Progenitor cell of endocrine pancreas (in vitro differentiated cells): ENCODE data around the gene SNX32. TPM values are rescaled to one million over a fixed set of nuclear protein-coding genes. Genes with fewer than 3 reads are reported as not detected.
A peak's percentile ranks its signal among the peaks of the same experiment; 100 is the strongest.

ENCODE experiments used
- DNase-seq: peaks from one replicate; pipeline ENCODE4 v3.0.0; 2021; ENCODE audit warnings: low spot score; ENCODE audit not compliant: unreplicated experiment
- H3K27ac Mint-ChIP-seq: 2 replicates; pipeline ENCODE4 v1.8.0; 2021; ENCODE audit warnings: mild to moderate bottlenecking, moderate library complexity, mixed read lengths
- H3K27me3 Mint-ChIP-seq: 2 replicates; pipeline ENCODE4 v1.8.0; 2021; ENCODE audit warnings: mixed read lengths
- H3K36me3 Mint-ChIP-seq: 2 replicates; pipeline ENCODE4 v1.8.0; 2022; ENCODE audit warnings: mixed read lengths; ENCODE audit not compliant: insufficient read depth
- H3K4me1 Mint-ChIP-seq: 2 replicates; pipeline ENCODE4 v1.8.0; 2021; ENCODE audit warnings: low read depth, mixed read lengths
- H3K4me3 Mint-ChIP-seq: 2 replicates; pipeline ENCODE4 v1.8.0; 2021; ENCODE audit warnings: low read depth, mild to moderate bottlenecking, moderate library complexity, mixed read lengths
- H3K9me3 Mint-ChIP-seq: 2 replicates; pipeline ENCODE4 v1.8.0; 2021; ENCODE audit warnings: low read depth, mixed read lengths
- CTCF ChIP-seq: fragments of 200-600 bp; sonication (generic); IDR thresholded peaks from one replicate; pipeline ENCODE4 v1.5.0; 2021; ENCODE audit warnings: antibody characterized with exemption, mild to moderate bottlenecking; ENCODE audit not compliant: unreplicated experiment
- total RNA-seq: library from RNA; stranded (reverse); gene quantifications from 2 replicates; pipeline ENCODE4 v1.2.1, GENCODE V29; 2021

Gene SNX32
- total RNA-seq, 1 donor from 2014 or later = 4.6 TPM

GRCh38 chr11:65810046-65810868, 23.5 kb upstream of the SNX32 start:
- Mint-ChIP-seq H3K27me3 (peaks cover 9% of the 10 kb centered on the region), H3K9me3 (no peaks in the 10 kb centered on the region), H3K4me3 (no peak overlapping the region), H3K4me1 (peaks cover 13% of the 10 kb centered on the region), H3K36me3 (peaks cover 3% of the 10 kb centered on the region), H3K27ac (no peak overlapping the region)
- no peak for TF ChIP-seq CTCF
- no peak for DNase-seq

- no peak for TF ChIP-seq CTCF
- Mint-ChIP-seq H3K4me1 (peaks cover 18% of the 10 kb centered on the region), H3K27me3 (peaks cover 9% of the 10 kb centered on the region), H3K9me3 (no peaks in the 10 kb centered on the region), H3K36me3 (peaks cover 6% of the 10 kb centered on the region), H3K4me3 (no peak overlapping the region), H3K27ac (no peak overlapping the region)
- DNase-seq = no peak
Measured at GRCh38 chr11:65811764-65812475, 21.8 kb upstream of the SNX32 start.

- H3K27ac Mint-ChIP-seq = peak overlapping the region; percentile 53
- no peak overlapping the region for H3K4me3 Mint-ChIP-seq
- TF ChIP-seq CTCF = no peak
Measured at GRCh38 chr11:65814131-65814985, 19.4 kb upstream of the SNX32 start.

GRCh38 chr11:65814986-65815565, 18.7 kb upstream of the SNX32 start:
- Mint-ChIP-seq H3K9me3 (no peaks in the 10 kb centered on the region), H3K27ac (no peak overlapping the region), H3K36me3 (peaks cover 6% of the 10 kb centered on the region), H3K4me1 (peaks cover 20% of the 10 kb centered on the region), H3K4me3 (no peak overlapping the region), H3K27me3 (no peaks in the 10 kb centered on the region)
- TF ChIP-seq CTCF = no peak
- DNase-seq = no peak

More at GRCh38 chr11:65814131-65814985, 19.4 kb upstream of the SNX32 start:
- no peak for DNase-seq
- peaks cover 6% of the 10 kb centered on the region for H3K36me3 Mint-ChIP-seq
- no peaks in the 10 kb centered on the region for H3K27me3 Mint-ChIP-seq
- H3K4me1 Mint-ChIP-seq = peaks cover 20% of the 10 kb centered on the region
- H3K9me3 Mint-ChIP-seq = no peaks in the 10 kb centered on the region

GRCh38 chr11:65816696-65817095, 17.1 kb upstream of the SNX32 start:
- H3K36me3 Mint-ChIP-seq = peaks cover 6% of the 10 kb centered on the region
- peak overlapping the region; percentile 80 for H3K4me3 Mint-ChIP-seq
- H3K4me1 Mint-ChIP-seq = peaks cover 20% of the 10 kb centered on the region
- H3K27me3 Mint-ChIP-seq = no peaks in the 10 kb centered on the region
- no peaks in the 10 kb centered on the region for H3K9me3 Mint-ChIP-seq
- no peak for DNase-seq
- H3K27ac Mint-ChIP-seq = no peak overlapping the region
- no peak for TF ChIP-seq CTCF
